H1 (cell line): Measurements from ENCODE around the gene RNF168. TPM values are rescaled to one million over a fixed set of nuclear protein-coding genes. Genes with fewer than 3 reads are reported as not detected.
"Not testable (repeated sequence)": the region's sequence is repeated elsewhere in the genome, so short reads cannot be mapped to it uniquely, and the experiment has no call there.

Experiments
- CTCF ChIA-PET: fragments of 300-600 bp; sonication (Branson Sonifier 250); formaldehyde crosslinking; loops from one replicate; lab custom pipeline; 2021; ENCODE audit not compliant: partially characterized antibody; lab: Charles Lee
- POLR2A ChIA-PET: fragments of 300-600 bp; sonication (Branson Sonifier 250); formaldehyde crosslinking; loops from one replicate; lab custom pipeline; 2021; ENCODE audit warnings: inconsistent platforms; ENCODE audit not compliant: partially characterized antibody; lab: Charles Lee
- DNase-seq, 2 experiments: peaks; one replicate each; pipeline versions ENCODE4 v3.0.0 to v3.0.0-alpha.2; 2010 to 2022; ENCODE audit warnings: low spot score in 2 of 2, low read depth in 1 of 2, mixed read lengths in 1 of 2
- FAIRE-seq: peaks from 2 replicates; lab custom pipeline; 2011; peaks lifted over from hg19 to GRCh38; lab: Jason Lieb, UNC
- H2AFZ ChIP-seq: 2 replicates; pipeline ENCODE4 v1.8.1; 2012; ENCODE audit warnings: low read length, inconsistent platforms
- H2AK5ac ChIP-seq: 2 replicates; pipeline ENCODE4 v1.6.1; 2013; ENCODE audit warnings: low read depth, low read length
- H2BK120ac ChIP-seq: replicated peaks from 2 replicates; pipeline ENCODE3; 2013; ENCODE audit warnings: low read depth, low read length, inconsistent platforms
- H2BK12ac ChIP-seq: 2 replicates; pipeline ENCODE4 v1.6.1; 2013; ENCODE audit warnings: low read depth, low read length
- H2BK15ac ChIP-seq: 2 replicates; pipeline ENCODE4 v1.6.1; 2013; ENCODE audit warnings: low read length
- H2BK20ac ChIP-seq: 2 replicates; pipeline ENCODE4 v1.6.1; 2013; ENCODE audit warnings: low read length
- H2BK5ac ChIP-seq: 2 replicates; pipeline ENCODE4 v1.6.1; 2013; ENCODE audit warnings: low read depth, low read length
- H3K14ac ChIP-seq: 2 replicates; pipeline ENCODE4 v1.6.1; 2013; ENCODE audit warnings: inconsistent platforms; ENCODE audit not compliant: insufficient read length
- H3K18ac ChIP-seq: 2 replicates; pipeline ENCODE4 v1.6.1; 2013; ENCODE audit warnings: low read length; ENCODE audit errors: extremely low read depth
- H3K23ac ChIP-seq: 2 replicates; pipeline ENCODE4 v1.6.1; 2013; ENCODE audit warnings: inconsistent platforms; ENCODE audit not compliant: insufficient read length
- H3K23me2 ChIP-seq: 2 replicates; pipeline ENCODE4 v1.6.1; 2013; ENCODE audit warnings: low read depth, low read length
- H3K27ac ChIP-seq: 2 replicates; pipeline ENCODE4 v1.6.1; 2011; ENCODE audit warnings: low read depth, low read length, inconsistent platforms
- H3K27me3 ChIP-seq, 4 experiments: replicated peaks in 1 of 4; 1 replicate in 1 of 4; 2 replicates in 3 of 4; pipeline versions ENCODE4 v1.6.1 to v1.8.1; 2011 to 2013; ENCODE audit warnings: low read length in 3 of 4, mild to moderate bottlenecking in 3 of 4, inconsistent platforms in 2 of 4, mixed read lengths in 2 of 4, moderate library complexity in 1 of 4; ENCODE audit not compliant: control insufficient read depth in 3 of 4, insufficient read depth in 3 of 4; ENCODE audit errors: extremely low read depth in 1 of 4
- H3K36me3 ChIP-seq, 4 experiments: 2 replicates each; pipeline versions ENCODE4 v1.6.1 to v1.8.1; 2011 to 2013; ENCODE audit warnings: mild to moderate bottlenecking in 4 of 4, low read length in 3 of 4, moderate library complexity in 2 of 4, control low read depth in 1 of 4, inconsistent platforms in 1 of 4; ENCODE audit not compliant: insufficient read depth in 4 of 4, control insufficient read depth in 2 of 4
- H3K4ac ChIP-seq: replicated peaks from 2 replicates; pipeline ENCODE3; 2013; ENCODE audit warnings: low read length, low read depth, mixed read lengths, inconsistent platforms; ENCODE audit not compliant: insufficient read length
- H3K4me1 ChIP-seq, 4 experiments: replicated peaks in 1 of 4; 1 replicate in 1 of 4; 2 replicates in 3 of 4; pipeline versions ENCODE4 v1.6.1 to v1.8.1; 2011 to 2013; ENCODE audit warnings: low read length in 3 of 4, inconsistent platforms in 2 of 4, mixed read lengths in 1 of 4; ENCODE audit not compliant: insufficient read depth in 4 of 4, control insufficient read depth in 3 of 4
- H3K4me2 ChIP-seq, 2 experiments: 2 replicates each; pipeline versions ENCODE4 v1.6.1 to v1.8.1; 2011 to 2013; ENCODE audit warnings: low read depth in 2 of 2, low read length in 2 of 2, control low read depth in 1 of 2, inconsistent platforms in 1 of 2, mild to moderate bottlenecking in 1 of 2; ENCODE audit not compliant: insufficient read depth in 1 of 2
- H3K4me3 ChIP-seq, 4 experiments: fragments of 200-600, 300-600 bp in 1 of 4; sonication (generic), shearing (Covaris generic), sonication (Bioruptor Twin) in 1 of 4; 2 replicates each; pipeline versions ENCODE4 v1.5.1 to v1.8.1; 2011 to 2016; ENCODE audit warnings: low read length in 4 of 4, low read depth in 3 of 4, control low read depth in 2 of 4, inconsistent platforms in 2 of 4, mild to moderate bottlenecking in 2 of 4, mixed read lengths in 1 of 4, moderate library complexity in 1 of 4; ENCODE audit not compliant: insufficient read depth in 2 of 4; ENCODE audit errors: extremely low read depth in 1 of 4
- H3K56ac ChIP-seq: replicated peaks from 2 replicates; pipeline ENCODE3; 2013; ENCODE audit warnings: low read depth, mild to moderate bottlenecking, mixed read lengths, low read length, inconsistent platforms; ENCODE audit not compliant: insufficient read length
- H3K79me1 ChIP-seq: 2 replicates; pipeline ENCODE4 v1.6.1; 2013; ENCODE audit warnings: low read depth, low read length, control low read depth
- H3K79me2 ChIP-seq, 2 experiments: 2 replicates each; pipeline versions ENCODE4 v1.6.1 to v1.8.1; 2012 to 2013; ENCODE audit warnings: low read length in 2 of 2, mild to moderate bottlenecking in 2 of 2, inconsistent platforms in 1 of 2; ENCODE audit not compliant: insufficient read depth in 2 of 2, control insufficient read depth in 1 of 2
- H3K9ac ChIP-seq, 4 experiments: replicated peaks in 1 of 4; 1 replicate in 1 of 4; 2 replicates in 3 of 4; pipeline versions ENCODE4 v1.6.1 to v1.8.1; 2011 to 2013; ENCODE audit warnings: low read depth in 3 of 4, low read length in 3 of 4, control low read depth in 2 of 4, mild to moderate bottlenecking in 2 of 4, moderate library complexity in 2 of 4, inconsistent platforms in 1 of 4; ENCODE audit errors: extremely low read depth in 1 of 4
- H3K9me3 ChIP-seq, 2 experiments: 2 replicates each; pipeline versions ENCODE4 v1.6.1 to v1.8.1; 2012 to 2013; ENCODE audit warnings: mild to moderate bottlenecking in 2 of 2, moderate library complexity in 2 of 2, control low read depth in 1 of 2, inconsistent platforms in 1 of 2, low read depth in 1 of 2, low read length in 1 of 2, mixed read lengths in 1 of 2; ENCODE audit not compliant: insufficient read depth in 2 of 2
- H4K20me1 ChIP-seq, 2 experiments: replicated peaks in 1 of 2; 2 replicates each; pipeline versions ENCODE3 to v1.8.1; 2011 to 2013; ENCODE audit warnings: inconsistent platforms in 2 of 2, low read length in 2 of 2, mild to moderate bottlenecking in 1 of 2; ENCODE audit not compliant: insufficient read depth in 2 of 2, control insufficient read depth in 1 of 2
- H4K5ac ChIP-seq: 2 replicates; pipeline ENCODE4 v1.6.1; 2013; ENCODE audit warnings: low read length, low read depth, mixed read lengths, inconsistent platforms; ENCODE audit not compliant: insufficient read length
- H4K8ac ChIP-seq: 2 replicates; pipeline ENCODE4 v1.8.0; 2013; ENCODE audit warnings: mild to moderate bottlenecking, moderate library complexity, low read length, inconsistent platforms; ENCODE audit not compliant: insufficient read depth; ENCODE audit errors: extremely low read depth
- H4K91ac ChIP-seq: replicated peaks from 2 replicates; pipeline ENCODE3; 2013; ENCODE audit warnings: low read length, mixed read lengths, inconsistent platforms; ENCODE audit not compliant: insufficient read length
- WGBS, 2 experiments: shearing (Covaris generic) in 1 of 2; methylation state at CpG; one replicate each; pipeline versions ENCODE4 v1.1.6 to v1.1.7; 2013 to 2015; ENCODE audit warnings: low lambda C conversion rate in 2 of 2, mixed read lengths in 2 of 2, inconsistent platforms in 1 of 2, low coverage in 1 of 2, missing lambda C conversion rate in 1 of 2; ENCODE audit not compliant: insufficient replicate concordance in 2 of 2, insufficient coverage in 1 of 2, insufficient read length in 1 of 2; ENCODE audit errors: extremely low coverage in 1 of 2, missing lambda C conversion rate in 1 of 2; 5-methylcytosine and 5-hydroxymethylcytosine counted together
- polyA plus RNA-seq, 7 experiments: library from polyadenylated mRNA; depleted of rRNA in 3 of 7; stranded (reverse) in 5 of 7; unstranded in 2 of 7; fragments of >200 nt in 5 of 7; fragments of 200-250 nt in 2 of 7; gene quantifications; 1 replicate in 5 of 7; 2 replicates in 1 of 7; 4 replicates in 1 of 7; pipeline versions ENCODE4 v1.2.1 to v1.2.3, GENCODE V29; 2011 to 2013; ENCODE audit warnings: missing spikeins in 2 of 7, mixed read lengths in 2 of 7
- total RNA-seq: library from RNA; stranded (reverse); fragmentation: NEBNext Ultra II Directional; extraction: Animal tissue kit (Norgen Biotek cat#: 25700); gene quantifications from 2 replicates; pipeline ENCODE4 v1.2.1, GENCODE V29; 2021

RNF168 gene
- total and polyA plus RNA-seq, 2 of the 8 experiments (the other 6 are each of a cell fraction or from before 2014, with no cell fraction given), result 6.3 to 63.5 TPM

- H3K9me3 ChIP-seq, H2AFZ ChIP-seq, DNase-seq, FAIRE-seq, H3K9ac ChIP-seq, H3K27ac ChIP-seq, H3K56ac ChIP-seq, H2BK12ac ChIP-seq, H2BK15ac ChIP-seq, H3K4ac ChIP-seq, H3K4me3 ChIP-seq, H2BK120ac ChIP-seq, H3K23me2 ChIP-seq, H3K4me1 ChIP-seq, H3K18ac ChIP-seq, H3K27me3 ChIP-seq, H4K20me1 ChIP-seq, H4K91ac ChIP-seq, H3K14ac ChIP-seq, H2AK5ac ChIP-seq, H3K79me1 ChIP-seq, H2BK20ac ChIP-seq, H2BK5ac ChIP-seq, H3K23ac ChIP-seq, H4K5ac ChIP-seq, POLR2A ChIA-PET, H3K4me2 ChIP-seq, H3K79me2 ChIP-seq, H4K8ac ChIP-seq: not testable (repeated sequence)
- peaks cover 17 to 37% (median 29%) of the 10 kb centered on the region in 4 experiments for H3K36me3 ChIP-seq
- 89% methylated on average over 3 of the region's 3 CpGs; no CpG with 5 or more reads in 1 of the 2 experiments for WGBS, 2 experiments
- CTCF ChIA-PET, result interaction anchor here (1.0 kb wide), 1 partner anchor 448 kb away, joined by 3 read pairs; no protein-coding TSS in a partner anchor
Measured at GRCh38 chr3:196470182-196470581, 33.4 kb downstream of the RNF168 start.
